Measurements from ENCODE around the gene EMC10. TPM values are rescaled to one million over a fixed set of nuclear protein-coding genes. Genes with fewer than 3 reads are reported as not detected.

The EMC10 gene
- total RNA-seq, 1 experiment from 2014 or later, result 61.3 TPM

- Mint-ChIP-seq H3K27me3 (ENCODE audit: insufficient read depth, unreplicated experiment) (peaks cover 16% of the 10 kb centered on the region), H3K27ac (ENCODE audit: low read depth, unreplicated experiment) (no peak overlapping the region), H3K9me3 (ENCODE audit: unreplicated experiment) (peaks cover 10% of the 10 kb centered on the region), H3K4me3 (ENCODE audit: unreplicated experiment) (no peak overlapping the region), H3K36me3 (ENCODE audit: insufficient read depth, unreplicated experiment) (no peaks in the 10 kb centered on the region), H3K4me1 (ENCODE audit: insufficient read depth, unreplicated experiment) (no peaks in the 10 kb centered on the region)
- no TSS peak for BruUV-seq (replicated peaks)
- intact Hi-C loops (cut with micrococcal nuclease), result no loop called here
- ChIA-PET POLR2A (no interaction called here), CTCF (interaction anchor here (1.0 kb wide), 1 partner anchor 15 kb away, joined by 3 read pairs; no protein-coding TSS in a partner anchor)
- TF ChIP-seq CTCF (IDR thresholded peaks at IDR 0.05; ENCODE audit: unreplicated experiment), result no peak
- DNase-seq (ENCODE audit: unreplicated experiment), result no peak
Measured at GRCh38 chr19:50447750-50448149, 28.6 kb upstream of the EMC10 start.

- intact Hi-C loops (cut with micrococcal nuclease), result no loop called here
- CTCF ChIA-PET, result interaction anchor here (2.0 kb wide), 1 partner anchor 11 kb away, joined by 10 read pairs; no protein-coding TSS in a partner anchor
- TF ChIP-seq CTCF (IDR thresholded peaks at IDR 0.05; ENCODE audit: unreplicated experiment), result no peak
- no peak overlapping the region for H3K4me3 Mint-ChIP-seq (ENCODE audit: unreplicated experiment)
- DNase-seq (ENCODE audit: unreplicated experiment), result no peak
- no peaks in the 10 kb centered on the region for H3K36me3 Mint-ChIP-seq (ENCODE audit: insufficient read depth, unreplicated experiment)
- POLR2A ChIA-PET, result no interaction called here
- no peak overlapping the region for H3K27ac Mint-ChIP-seq (ENCODE audit: low read depth, unreplicated experiment)
- H3K4me1 Mint-ChIP-seq (ENCODE audit: insufficient read depth, unreplicated experiment), result no peaks in the 10 kb centered on the region
- peaks cover 4% of the 10 kb centered on the region for H3K9me3 Mint-ChIP-seq (ENCODE audit: unreplicated experiment)
- BruUV-seq (replicated peaks), result no TSS peak
- H3K27me3 Mint-ChIP-seq (ENCODE audit: insufficient read depth, unreplicated experiment), result peaks cover 11% of the 10 kb centered on the region
Measured at GRCh38 chr19:50449236-50449899, 26.9 kb upstream of the EMC10 start.

- no peaks in the 10 kb centered on the region for H3K36me3 Mint-ChIP-seq (ENCODE audit: insufficient read depth, unreplicated experiment)
- H3K9me3 Mint-ChIP-seq (ENCODE audit: unreplicated experiment), result no peaks in the 10 kb centered on the region
- H3K27ac Mint-ChIP-seq (ENCODE audit: low read depth, unreplicated experiment), result no peak overlapping the region
- intact Hi-C loops (cut with micrococcal nuclease), result no loop called here
- no TSS peak for BruUV-seq (replicated peaks)
- no peak for TF ChIP-seq CTCF (IDR thresholded peaks at IDR 0.05; ENCODE audit: unreplicated experiment)
- no peak for DNase-seq (ENCODE audit: unreplicated experiment)
- no peak overlapping the region for H3K4me3 Mint-ChIP-seq (ENCODE audit: unreplicated experiment)
- CTCF ChIA-PET, result interaction anchor here (0.7 to 2.0 kb wide), 3 partner anchors 10 to 483 kb away, joined by 3 to 10 read pairs (median 3); no protein-coding TSS in a partner anchor
- POLR2A ChIA-PET, result interaction anchor here (0.6 kb wide), 1 partner anchor 39 kb away, joined by 7 read pairs; no protein-coding TSS in a partner anchor
- H3K4me1 Mint-ChIP-seq (ENCODE audit: insufficient read depth, unreplicated experiment), result no peaks in the 10 kb centered on the region
- peaks cover 7% of the 10 kb centered on the region for H3K27me3 Mint-ChIP-seq (ENCODE audit: insufficient read depth, unreplicated experiment)
Measured at GRCh38 chr19:50450369-50451222, 25.7 kb upstream of the EMC10 start.

GRCh38 chr19:50451223-50451534 is 25.1 kb upstream of the EMC10 start:
- no peak for TF ChIP-seq CTCF (IDR thresholded peaks at IDR 0.05; ENCODE audit: unreplicated experiment)
- Mint-ChIP-seq H3K4me1 (ENCODE audit: insufficient read depth, unreplicated experiment) (no peaks in the 10 kb centered on the region), H3K27ac (ENCODE audit: low read depth, unreplicated experiment) (no peak overlapping the region), H3K9me3 (ENCODE audit: unreplicated experiment) (peaks cover 5% of the 10 kb centered on the region), H3K36me3 (ENCODE audit: insufficient read depth, unreplicated experiment) (no peaks in the 10 kb centered on the region), H3K27me3 (ENCODE audit: insufficient read depth, unreplicated experiment) (peaks cover 9% of the 10 kb centered on the region), H3K4me3 (ENCODE audit: unreplicated experiment) (no peak overlapping the region)
- DNase-seq (ENCODE audit: unreplicated experiment), result no peak
- POLR2A ChIA-PET, result no interaction called here
- CTCF ChIA-PET, result no interaction called here
- intact Hi-C loops (cut with micrococcal nuclease), result no loop called here
- no TSS peak for BruUV-seq (replicated peaks)
